HL-60/S4 (cell line): ENCODE results near the gene CLTCL1.
"Not testable (repeated sequence)": the region's sequence is repeated elsewhere in the genome, so short reads cannot be mapped to it uniquely, and the experiment has no call there.

ENCODE experiments used
- in situ Hi-C: fragments of 300-500 bp; cut with MboI; formaldehyde crosslinking; loops from 2 replicates; pipeline ENCODE4 v1.14.3; 2022; ENCODE audit warnings: low sequenced_read_pairs

Gene CLTCL1

DNA sequence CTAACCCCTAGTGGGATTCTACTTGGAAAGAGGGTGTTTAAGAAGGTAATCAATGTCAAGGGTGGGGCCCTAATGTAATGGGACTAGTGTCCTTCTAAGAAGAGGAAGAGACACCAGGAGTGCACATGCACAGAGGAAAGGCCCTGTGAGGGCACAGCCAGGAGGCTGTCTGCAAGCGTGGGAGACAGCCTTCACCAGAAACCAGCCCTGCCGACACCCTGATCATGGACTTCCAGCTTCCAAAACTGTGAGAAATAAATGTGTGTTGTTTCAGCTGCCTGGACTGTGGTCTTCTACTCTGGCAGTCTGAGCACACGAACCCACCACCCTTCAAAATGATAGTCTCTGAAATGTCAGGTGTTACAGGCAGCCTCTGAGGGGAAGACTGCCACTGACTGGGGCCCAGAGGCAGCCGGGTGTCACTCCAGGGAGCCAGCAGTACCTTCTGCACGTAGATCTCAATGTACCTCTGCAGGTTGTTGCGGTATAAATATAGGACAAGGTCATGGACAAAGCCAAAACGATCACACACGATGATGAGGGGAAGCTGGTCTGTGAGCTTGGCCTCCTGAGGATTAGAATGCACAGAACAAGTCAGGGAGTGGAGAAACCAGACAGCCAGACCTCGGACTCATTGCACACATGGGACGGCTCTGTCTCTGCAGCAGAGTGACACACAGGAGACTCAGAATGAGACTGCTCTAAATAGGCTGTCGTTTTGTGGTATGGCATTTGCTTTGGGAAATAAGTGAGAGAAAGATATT, 69.1 kb downstream of the CLTCL1 start:
- in situ Hi-C loops = no loop called here

DNA sequence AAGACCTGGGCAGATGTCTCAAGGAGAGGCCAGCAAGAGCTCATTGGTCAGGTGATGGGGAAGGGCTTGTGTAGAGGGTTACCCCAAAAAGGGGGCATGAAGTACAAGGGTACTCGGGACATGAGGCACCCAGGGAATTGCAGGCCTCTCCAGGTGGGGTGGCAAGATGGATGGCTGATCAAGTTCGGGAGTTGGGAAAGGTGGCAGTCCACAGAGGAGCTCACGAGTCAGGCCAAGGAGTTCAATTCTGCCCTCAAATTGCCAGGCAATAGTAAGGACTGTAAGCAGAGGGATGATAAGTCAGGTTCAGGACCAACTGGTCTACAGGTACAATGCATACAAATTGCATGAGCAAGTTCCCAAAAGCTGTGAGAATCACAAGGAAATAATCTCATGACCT, 70.7 kb downstream of the CLTCL1 start:
- in situ Hi-C loops = no loop called here

DNA sequence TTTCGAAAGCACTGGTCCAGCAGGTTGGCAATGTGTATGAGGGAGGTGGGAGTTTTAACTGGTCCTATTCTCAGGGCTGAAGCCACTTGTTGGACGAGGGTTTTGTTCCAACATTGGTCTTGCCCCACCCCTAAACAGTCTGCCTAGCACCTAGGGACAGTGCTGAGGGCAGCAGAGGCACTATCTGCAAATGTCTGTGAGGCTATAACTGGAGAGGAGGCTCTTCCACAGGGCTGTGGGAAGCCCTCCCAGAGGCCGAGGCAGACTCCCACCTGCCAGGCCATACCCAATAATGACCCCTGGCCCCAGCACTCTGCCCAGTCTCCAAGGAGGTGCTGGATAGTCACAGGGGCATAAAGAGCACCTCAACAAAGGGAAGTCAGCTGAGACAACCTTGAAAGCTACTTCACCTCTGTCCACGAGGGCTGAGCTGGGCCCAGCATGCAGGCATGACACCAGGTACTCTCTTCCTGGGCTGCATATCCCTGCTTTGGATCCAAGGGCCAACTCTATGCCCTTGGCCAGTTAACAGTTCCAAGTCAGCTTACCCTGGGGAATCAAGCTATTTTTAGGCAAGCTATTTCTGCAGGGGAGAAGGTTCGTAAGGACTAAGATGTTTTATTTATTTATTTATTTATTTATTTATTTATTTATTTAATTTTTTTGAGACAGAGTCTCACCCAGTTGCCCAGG, 72.8 kb downstream of the CLTCL1 start:
- in situ Hi-C loops = no loop called here

- in situ Hi-C loops = no loop called here
Observed at GRCh38 chr22:19216579-19216978, 74.9 kb downstream of the CLTCL1 start.

DNA sequence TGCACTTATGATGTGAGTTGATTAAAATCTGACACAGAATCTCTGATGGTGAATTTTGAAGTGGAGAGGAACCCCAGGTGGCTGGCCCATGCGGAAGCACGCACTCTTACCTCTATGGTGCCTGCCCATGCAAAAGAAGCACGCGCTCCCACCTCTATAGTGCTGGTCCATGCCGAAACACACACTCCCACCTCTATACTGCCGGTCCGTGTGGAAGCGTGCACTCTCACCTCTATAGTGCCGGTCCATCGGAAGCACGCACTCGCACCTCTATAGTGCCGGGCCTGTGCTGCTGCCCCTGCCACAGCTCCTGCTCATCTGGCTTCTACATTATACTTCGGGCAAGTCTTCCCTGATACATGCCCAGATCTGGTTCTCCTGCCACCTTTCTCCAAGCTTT, 76.2 kb downstream of the CLTCL1 start:
- in situ Hi-C loops = no loop called here

DNA sequence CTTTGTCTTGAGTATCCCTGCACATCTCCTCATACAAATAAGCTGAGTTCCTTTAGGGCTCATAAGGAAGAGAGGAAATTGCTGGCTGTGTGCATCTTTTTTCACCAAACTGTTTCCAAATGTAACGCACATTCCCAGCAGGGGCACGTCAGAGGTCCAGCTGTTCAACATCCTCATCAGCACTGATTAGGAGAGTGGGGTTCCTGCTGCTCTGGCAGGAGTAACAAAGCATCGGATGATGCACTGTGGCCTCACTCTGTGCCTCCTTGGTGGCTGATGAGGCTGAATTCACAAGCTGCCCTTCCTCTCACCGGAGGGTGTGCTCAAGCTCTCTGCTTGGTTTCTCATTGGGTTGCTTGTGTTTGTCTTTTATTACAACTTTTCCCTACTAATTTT, 77.4 kb downstream of the CLTCL1 start:
- in situ Hi-C loops = no loop called here

DNA sequence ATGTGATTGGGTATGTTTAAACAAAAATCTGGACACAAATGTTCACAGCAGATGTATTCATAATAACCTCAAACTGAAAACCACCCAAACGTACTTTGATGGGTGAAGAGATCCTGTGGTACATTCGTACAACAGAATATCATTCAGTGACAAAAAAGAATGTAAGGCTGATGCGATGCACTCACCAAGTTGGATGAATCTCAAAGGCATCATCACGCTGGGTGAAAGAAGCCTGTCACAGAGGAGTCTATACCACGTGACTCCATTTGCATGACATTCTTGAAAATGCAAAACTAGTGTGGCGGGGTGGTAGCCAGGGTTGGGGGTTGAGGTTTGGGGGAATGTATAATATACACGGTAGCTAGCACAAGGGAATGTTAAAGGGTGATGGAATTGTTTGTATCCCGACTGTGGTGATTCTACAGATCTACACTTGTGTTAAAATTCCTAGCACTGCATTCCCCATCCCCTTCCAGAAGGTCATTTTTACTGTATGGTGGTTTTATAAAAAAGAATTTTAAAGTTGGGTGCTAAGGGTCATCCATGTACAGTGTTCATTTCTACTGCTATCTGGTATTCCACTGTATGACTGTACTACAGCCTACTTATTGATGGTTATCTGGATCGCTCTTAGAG, 78.0 kb downstream of the CLTCL1 start:
- in situ Hi-C loops = no loop called here

DNA sequence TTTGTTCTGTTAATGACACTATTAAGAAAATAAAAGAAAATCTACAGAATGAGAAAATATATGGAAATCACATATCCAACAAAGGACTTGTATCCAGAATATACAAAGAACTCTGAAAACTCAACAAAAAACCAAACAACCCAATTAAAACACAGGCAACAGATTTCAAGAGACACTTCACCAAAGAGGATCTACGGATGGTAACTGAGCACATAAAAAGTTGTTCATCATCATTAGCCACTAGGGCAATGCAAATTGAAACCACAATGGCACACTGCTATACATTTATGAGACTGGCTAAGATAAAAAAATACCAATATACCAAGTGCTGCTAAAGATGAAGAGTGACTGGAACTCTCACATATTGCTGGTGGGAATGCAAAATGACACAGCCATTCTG, 78.5 kb downstream of the CLTCL1 start:
- in situ Hi-C loops = no loop called here

DNA sequence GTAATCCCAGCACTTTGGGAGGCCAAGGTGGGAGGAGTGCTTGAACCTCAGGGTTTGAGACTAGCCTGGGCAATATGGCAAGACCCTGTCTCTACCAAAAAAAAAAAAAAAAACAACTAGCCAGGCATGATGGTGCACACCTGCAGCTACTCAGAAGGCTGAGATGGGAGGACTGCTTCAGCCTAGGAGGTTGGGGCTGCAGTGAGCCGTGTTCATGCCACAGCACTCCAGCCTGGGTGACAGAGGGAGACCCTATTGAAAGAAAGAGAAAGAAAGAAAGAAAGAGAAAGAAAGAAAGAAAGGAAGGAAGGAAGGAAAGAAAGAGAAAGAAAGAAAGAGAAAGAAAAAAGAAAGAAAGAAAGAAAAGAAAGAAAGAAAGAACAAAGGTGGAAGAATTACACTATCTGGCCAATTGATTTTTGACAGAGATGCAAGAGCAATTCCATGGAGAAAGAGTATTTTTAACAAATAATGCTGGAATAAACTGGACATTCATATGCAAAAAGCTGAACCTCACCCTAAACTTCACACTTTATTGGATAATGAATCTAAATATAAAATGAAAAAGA, 79.1 kb downstream of the CLTCL1 start:
- in situ Hi-C loops = no loop called here

- in situ Hi-C loops = no loop called here
Observed at GRCh38 chr22:19210188-19210587, 81.3 kb downstream of the CLTCL1 start.

GRCh38 chr22:19208287-19208847, 83.2 kb downstream of the CLTCL1 start:
- in situ Hi-C loops = no loop called here

GRCh38 chr22:19207884-19208283, 83.6 kb downstream of the CLTCL1 start:
- in situ Hi-C loops = no loop called here

GRCh38 chr22:19207401-19207808, 84.1 kb downstream of the CLTCL1 start:
- in situ Hi-C loops = no loop called here

DNA sequence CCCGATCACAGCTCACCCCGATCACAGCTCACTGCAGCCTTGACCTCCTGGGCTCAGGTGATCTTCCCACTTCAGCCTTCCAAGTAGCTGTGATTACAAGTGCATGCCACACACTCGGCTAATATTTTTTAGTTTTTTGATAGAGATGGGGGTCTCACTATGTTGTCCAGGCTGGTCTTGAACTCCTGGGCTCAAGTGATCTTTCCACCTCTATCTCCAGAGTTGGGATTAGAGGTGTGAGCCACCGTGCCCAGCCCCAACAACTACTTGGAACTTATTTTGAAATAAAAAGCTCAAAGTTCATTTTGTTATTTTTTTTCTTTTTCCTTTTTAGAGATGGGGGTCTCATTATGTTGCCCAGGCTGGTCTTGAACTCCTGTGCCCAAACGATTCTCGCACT, 85.2 kb downstream of the CLTCL1 start:
- in situ Hi-C loops = no loop called here

- in situ Hi-C loops = no loop called here
Observed at GRCh38 chr22:19204640-19205039, 86.9 kb downstream of the CLTCL1 start.

DNA sequence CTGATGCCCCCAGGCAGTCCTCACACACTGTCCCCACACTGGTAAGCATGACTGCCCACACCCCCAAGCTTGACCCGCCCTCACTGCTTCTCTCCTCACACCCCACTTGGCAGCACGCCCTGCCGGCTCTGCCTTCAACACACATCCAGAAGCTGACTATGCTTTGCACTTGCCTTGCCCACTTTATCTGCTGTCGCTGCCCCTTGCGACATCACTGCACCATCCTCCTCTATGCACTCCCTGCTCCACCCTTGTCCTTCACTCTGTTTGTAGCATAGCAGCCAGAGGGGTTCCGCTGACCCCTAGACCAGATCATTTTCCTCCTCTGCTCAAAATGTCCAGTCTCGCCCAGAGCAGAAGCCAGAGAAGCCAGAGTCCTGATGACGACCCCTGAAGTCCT, 87.7 kb downstream of the CLTCL1 start:
- in situ Hi-C loops = no loop called here

DNA sequence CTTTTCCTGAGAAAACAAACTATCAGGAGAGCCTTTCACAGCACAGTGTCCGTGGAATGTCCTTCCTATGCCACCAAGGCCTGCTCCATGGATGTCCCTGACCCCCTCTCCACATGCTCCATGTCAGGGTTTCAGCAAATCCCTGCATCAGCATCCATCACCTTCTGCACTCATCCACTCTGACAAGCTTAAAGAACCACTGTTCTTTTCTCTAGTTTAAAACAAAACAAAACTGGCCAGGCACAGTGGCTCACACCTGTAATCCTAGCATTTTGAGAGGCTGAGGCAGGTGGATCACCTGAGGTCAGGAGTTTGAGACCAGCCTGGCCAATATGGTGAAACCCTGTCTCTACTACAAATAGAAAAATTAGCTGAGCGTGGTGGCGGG, 88.7 kb downstream of the CLTCL1 start:
- in situ Hi-C loops = not testable (repeated sequence)

DNA sequence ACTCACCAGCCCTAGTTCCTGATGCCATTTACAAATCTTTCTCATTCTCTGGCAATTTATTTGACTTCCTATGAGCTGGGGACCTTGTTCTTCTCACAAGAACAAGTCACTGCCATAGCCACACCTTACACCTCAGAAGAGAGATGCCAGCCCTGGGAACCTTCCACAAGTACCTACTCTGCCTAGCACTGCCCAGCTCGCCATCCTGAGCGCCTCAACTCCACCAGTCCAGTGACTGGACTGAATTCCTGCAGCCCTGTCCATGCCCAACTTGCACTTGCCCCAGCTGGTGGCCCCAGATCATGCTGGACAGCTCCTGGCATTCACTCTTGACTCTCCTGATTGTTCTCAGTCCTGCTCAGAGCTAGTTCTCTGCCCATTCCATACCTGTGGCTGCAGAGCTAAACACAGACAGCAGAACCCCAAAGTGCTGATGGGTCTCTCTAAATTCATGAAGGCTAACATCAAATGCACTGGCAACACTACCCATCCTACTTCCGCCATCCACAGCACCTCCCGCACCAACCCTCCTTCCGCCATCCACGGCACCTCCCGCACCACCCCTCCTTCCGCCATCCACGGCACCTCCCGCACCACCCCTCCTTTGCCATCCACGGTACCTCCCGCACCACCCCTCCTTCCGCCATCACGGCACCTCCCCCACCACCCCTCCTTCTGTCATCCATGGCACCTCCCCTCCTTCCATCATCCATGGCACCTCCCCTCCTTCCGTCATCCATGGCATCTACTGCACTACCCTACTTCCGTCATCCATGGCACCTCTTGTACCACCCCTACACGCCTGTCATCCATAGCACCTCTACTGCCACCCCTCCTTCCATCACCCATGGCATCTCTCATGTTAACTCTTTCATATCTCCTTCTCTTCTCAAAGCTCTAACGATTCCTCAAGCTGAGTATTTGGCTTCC, 89.4 kb downstream of the CLTCL1 start:
- in situ Hi-C loops = no loop called here

- in situ Hi-C loops = no loop called here
Observed at GRCh38 chr22:19201130-19201868, 90.2 kb downstream of the CLTCL1 start.

GRCh38 chr22:19199479-19199878, 92.0 kb downstream of the CLTCL1 start:
- in situ Hi-C loops = no loop called here
